Thyroid gland (tissue), 4 donors: ENCODE data around the gene ETV3. TPM values are rescaled to one million over a fixed set of nuclear protein-coding genes. Genes with fewer than 3 reads are reported as not detected.

ENCODE experiments used
- DNase-seq, 2 donors: peaks; one replicate each; pipeline ENCODE4 v3.0.0-alpha.2; 2019
- H3K27ac ChIP-seq, 3 donors: fragments of 200-600 bp; sonication (generic); 1 replicate in 2 of 3; 2 replicates in 1 of 3; pipeline ENCODE4 v1.5.1; 2016 to 2019; ENCODE audit warnings: mild to moderate bottlenecking in 1 of 3, moderate library complexity in 1 of 3
- H3K27me3 ChIP-seq: fragments of 200-600 bp; sonication (generic); one replicate; pipeline ENCODE4 v1.5.1; 2019
- H3K36me3 ChIP-seq, 2 donors: fragments of 200-600 bp; sonication (generic); one replicate each; pipeline ENCODE4 v1.5.1; 2016 to 2019
- H3K4me1 ChIP-seq, 2 donors: fragments of 200-600 bp; sonication (generic); one replicate each; pipeline ENCODE4 v1.5.1; 2017 to 2019
- H3K4me3 ChIP-seq, 3 donors: fragments of 200-600 bp; sonication (generic); replicated peaks in 1 of 3; 1 replicate in 2 of 3; 2 replicates in 1 of 3; pipeline ENCODE4 v1.5.1; 2016; ENCODE audit warnings: mild to moderate bottlenecking in 1 of 3
- H3K9me3 ChIP-seq: fragments of 200-600 bp; sonication (generic); one replicate; pipeline ENCODE4 v1.5.1; 2017
- CTCF ChIP-seq, 6 experiments: fragments of 200-600 bp in 3 of 6; fragments of 450-650 bp in 3 of 6; sonication (generic) in 3 of 6; IDR thresholded peaks; one replicate each; pipeline ENCODE4 v1.5.1; 2016 to 2019; ENCODE audit warnings: antibody characterized with exemption in 6 of 6, mild to moderate bottlenecking in 2 of 6, inconsistent platforms in 1 of 6, moderate library complexity in 1 of 6
- POLR2A ChIP-seq, 2 donors: fragments of 450-650 bp; IDR thresholded peaks; one replicate each; pipeline ENCODE4 v1.6.1; 2017; ENCODE audit warnings: antibody characterized with exemption in 2 of 2, mild to moderate bottlenecking in 2 of 2, moderate library complexity in 1 of 2
- WGBS, 2 donors: methylation state at CpG; one replicate each; pipeline ENCODE4 v1.1.5; 2017; 5-methylcytosine and 5-hydroxymethylcytosine counted together
- intact Hi-C: fragments of 100-400 bp; cut with DNase I; formaldehyde crosslinking; loops from one replicate; pipeline ENCODE4 v1.15.1; 2023
- total RNA-seq, 4 donors: library from RNA; depleted of rRNA; stranded (reverse); fragments of >200 nt; gene quantifications; one replicate each; pipeline ENCODE4 v1.2.3, GENCODE V29; 2016

The ETV3 gene
- total RNA-seq, 4 donors from 2014 or later: 15.7 to 24.3 (median 16.0) TPM

GRCh38 chr1:157147906-157148700, 9.9 kb upstream of the ETV3 start:
- H3K4me3 ChIP-seq: no peak overlapping the region
- no peak for TF ChIP-seq CTCF (IDR thresholded peaks at IDR 0.05)
- TF ChIP-seq POLR2A (IDR thresholded peaks at IDR 0.05): no peak
- peaks cover 0 to 8% of the 10 kb centered on the region in 2 donors for H3K4me1 ChIP-seq
- intact Hi-C loops: no loop called here
- peak in 1 of 2 donors; percentile 20 for DNase-seq
- H3K27me3 ChIP-seq: no peaks in the 10 kb centered on the region
- H3K27ac ChIP-seq: peak overlapping the region; percentile 23 to 33 (median 29)
- no peaks in the 10 kb centered on the region for H3K36me3 ChIP-seq
- no peaks in the 10 kb centered on the region for H3K9me3 ChIP-seq
- 55 to 58% methylated on average over 10 of the region's 10 CpGs for WGBS, 2 donors

- intact Hi-C loops: no loop called here
- TF ChIP-seq CTCF (IDR thresholded peaks at IDR 0.05): no peak
- no peak for TF ChIP-seq POLR2A (IDR thresholded peaks at IDR 0.05)
- Histone ChIP-seq H3K36me3 (no peaks in the 10 kb centered on the region), H3K9me3 (no peaks in the 10 kb centered on the region), H3K4me3 (no peak overlapping the region), H3K27me3 (no peaks in the 10 kb centered on the region), H3K27ac (no peak overlapping the region), H3K4me1 (peaks cover 0 to 8% of the 10 kb centered on the region in 2 donors)
- DNase-seq: no peak
- 97% methylated on average over 1 of the region's 1 CpG for WGBS, 2 donors
Measured at GRCh38 chr1:157147037-157147436, 8.8 kb upstream of the ETV3 start.

DNA sequence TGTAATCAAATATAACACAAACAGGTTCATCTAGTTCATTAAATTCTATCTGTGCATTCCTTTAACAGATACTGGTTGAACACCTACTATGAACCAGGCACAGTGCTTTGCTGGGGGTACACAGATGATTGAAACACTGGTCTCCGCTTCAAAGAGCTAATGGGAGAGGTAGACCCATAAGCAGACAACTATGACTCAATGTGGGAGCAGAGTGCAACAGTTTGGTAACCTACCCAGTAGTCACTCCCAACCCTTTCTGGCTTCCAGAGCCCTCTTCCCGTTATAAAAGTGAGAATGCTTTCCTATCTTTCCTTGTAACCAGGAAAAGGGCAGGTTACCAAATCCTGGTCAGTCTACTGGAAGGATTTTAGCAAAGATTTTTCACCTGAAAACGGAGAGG, 8.0 kb upstream of the ETV3 start:
- Histone ChIP-seq H3K4me1 (peaks cover 0 to 8% of the 10 kb centered on the region in 2 donors), H3K27me3 (no peaks in the 10 kb centered on the region), H3K27ac (no peak overlapping the region), H3K36me3 (no peaks in the 10 kb centered on the region), H3K9me3 (no peaks in the 10 kb centered on the region), H3K4me3 (no peak overlapping the region)
- DNase-seq: no peak
- 86 to 87% methylated on average over 3 of the region's 3 CpGs for WGBS, 2 donors
- intact Hi-C loops: no loop called here
- TF ChIP-seq CTCF (IDR thresholded peaks at IDR 0.05) (no peak), POLR2A (IDR thresholded peaks at IDR 0.05) (no peak)

- Histone ChIP-seq H3K9me3 (no peaks in the 10 kb centered on the region), H3K4me3 (no peak overlapping the region), H3K4me1 (peaks cover 0 to 8% of the 10 kb centered on the region in 2 donors), H3K27ac (no peak overlapping the region), H3K27me3 (no peaks in the 10 kb centered on the region), H3K36me3 (no peaks in the 10 kb centered on the region)
- 85 to 97% methylated on average over 1 of the region's 1 CpG for WGBS, 2 donors
- intact Hi-C loops: no loop called here
- TF ChIP-seq POLR2A (IDR thresholded peaks at IDR 0.05) (no peak), CTCF (IDR thresholded peaks at IDR 0.05) (no peak)
- no peak for DNase-seq
Measured at GRCh38 chr1:157145076-157145475, 6.9 kb upstream of the ETV3 start.

DNA sequence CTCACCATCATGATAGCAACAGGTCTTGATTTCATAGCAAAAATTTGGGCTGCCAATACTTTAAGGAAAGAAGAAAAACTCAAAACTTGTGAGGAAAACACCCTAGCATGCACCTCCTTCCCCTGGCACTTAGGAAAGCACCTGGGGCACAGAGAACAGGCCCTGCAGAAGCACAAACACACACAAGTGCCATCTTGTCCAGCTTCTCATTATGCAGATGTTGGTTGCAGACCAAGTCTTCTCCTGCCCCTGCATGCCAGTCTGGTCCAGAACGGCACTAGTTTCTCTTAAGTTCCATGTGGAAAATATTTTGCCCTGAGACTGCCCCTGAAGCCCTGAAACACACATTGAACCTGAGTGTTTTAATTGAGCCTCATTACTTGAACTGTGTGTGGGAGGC, 6.3 kb upstream of the ETV3 start:
- Histone ChIP-seq H3K27ac (no peak overlapping the region), H3K27me3 (no peaks in the 10 kb centered on the region)
- no peak for DNase-seq

More for the DNA sequence above, 6.3 kb upstream of the ETV3 start:
- intact Hi-C loops: no loop called here
- Histone ChIP-seq H3K4me1 (peaks cover 0 to 8% of the 10 kb centered on the region in 2 donors), H3K4me3 (no peak overlapping the region), H3K36me3 (no peaks in the 10 kb centered on the region), H3K9me3 (no peaks in the 10 kb centered on the region)
- 77 to 92% methylated on average over 1 of the region's 1 CpG for WGBS, 2 donors
- TF ChIP-seq CTCF (IDR thresholded peaks at IDR 0.05) (no peak), POLR2A (IDR thresholded peaks at IDR 0.05) (no peak)
